CD4-positive, alpha-beta T cell treated with Interleukin-15 for 1 hour (primary cell): ENCODE measurements around the gene VGLL1.

Experiments
- DNase-seq: peaks from one replicate; pipeline ENCODE4 v3.0.0-alpha.2; 2020

The VGLL1 gene

DNA sequence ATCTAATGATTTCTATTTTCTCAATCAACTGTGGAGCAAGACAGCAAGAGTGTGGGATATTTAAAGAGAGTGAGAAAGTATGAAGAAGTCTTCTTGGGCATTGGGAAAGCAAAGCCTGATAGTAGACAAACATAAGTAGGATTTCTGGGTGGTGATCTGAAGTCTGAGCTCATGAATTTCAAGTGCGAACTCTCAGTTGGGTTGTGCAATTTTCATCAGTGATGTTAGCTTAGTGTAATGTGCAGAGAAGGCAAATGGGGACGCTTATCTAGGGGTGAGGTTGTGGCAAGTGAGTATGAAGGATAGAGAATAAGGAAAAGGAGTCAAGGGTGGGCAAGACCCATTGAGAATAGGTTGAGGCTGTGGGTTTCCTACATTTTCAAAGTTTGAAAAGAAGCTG is 23.7 kb downstream of the VGLL1 start:
- DNase-seq: no peak

DNA sequence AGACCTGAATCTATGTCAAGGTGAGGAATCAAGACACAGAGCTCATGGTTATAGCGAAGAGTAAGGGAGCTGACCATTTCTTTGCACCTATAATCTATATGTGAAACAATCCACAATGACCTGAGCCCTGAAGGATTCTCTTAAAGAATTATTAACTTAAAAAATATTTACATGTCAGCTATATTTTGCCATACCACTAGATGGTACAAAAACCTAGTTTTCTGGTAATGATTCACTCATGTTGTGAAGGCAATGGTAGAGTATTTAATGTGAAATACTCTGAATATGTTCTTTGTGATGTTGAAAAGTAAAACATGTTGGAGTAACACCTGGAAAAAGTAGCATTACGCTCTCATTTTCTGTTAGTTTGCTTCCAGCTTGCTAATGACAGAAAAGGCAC is 40.0 kb downstream of the VGLL1 start:
- no peak for DNase-seq

DNA sequence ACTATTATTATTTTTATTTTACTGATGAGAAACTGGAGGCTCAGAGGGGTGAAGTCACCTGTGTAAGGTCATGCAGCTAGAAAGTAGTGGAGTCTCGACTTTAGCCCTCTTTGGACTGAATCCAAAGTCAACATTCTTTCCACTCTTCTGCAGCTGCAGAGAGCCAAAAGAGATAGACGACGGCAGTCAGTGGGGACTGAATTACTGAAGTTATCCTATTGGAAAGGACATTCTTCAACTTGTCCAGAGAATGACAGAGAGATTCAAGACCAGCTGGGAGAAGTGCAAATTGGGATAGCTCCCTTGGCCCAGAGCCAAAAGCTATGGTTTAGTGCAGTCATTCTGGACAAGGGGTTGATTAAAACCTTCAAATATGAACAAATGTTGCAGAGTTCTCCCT is 42.5 kb downstream of the VGLL1 start:
- no peak for DNase-seq

DNA sequence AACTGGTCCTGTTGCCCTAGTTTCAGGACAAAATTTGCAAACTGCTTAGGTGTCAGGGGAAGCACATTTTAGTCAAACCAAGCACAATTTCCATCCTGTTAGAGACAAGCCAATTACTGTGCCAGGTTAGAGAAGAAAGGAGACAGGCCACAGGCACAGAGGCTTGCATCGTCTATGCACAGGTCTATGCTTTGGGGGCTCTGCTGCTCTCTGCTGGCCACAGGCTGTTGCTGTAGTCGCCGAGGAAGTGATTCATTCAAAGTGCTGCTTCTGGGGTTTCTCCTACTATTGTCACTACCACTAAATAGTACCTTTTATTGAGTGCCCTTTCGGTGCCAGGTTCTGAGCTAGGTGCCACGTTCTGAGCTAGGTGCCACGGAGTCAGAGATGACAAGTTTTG is 45.5 kb downstream of the VGLL1 start:
- peak; percentile 69 for DNase-seq

DNA sequence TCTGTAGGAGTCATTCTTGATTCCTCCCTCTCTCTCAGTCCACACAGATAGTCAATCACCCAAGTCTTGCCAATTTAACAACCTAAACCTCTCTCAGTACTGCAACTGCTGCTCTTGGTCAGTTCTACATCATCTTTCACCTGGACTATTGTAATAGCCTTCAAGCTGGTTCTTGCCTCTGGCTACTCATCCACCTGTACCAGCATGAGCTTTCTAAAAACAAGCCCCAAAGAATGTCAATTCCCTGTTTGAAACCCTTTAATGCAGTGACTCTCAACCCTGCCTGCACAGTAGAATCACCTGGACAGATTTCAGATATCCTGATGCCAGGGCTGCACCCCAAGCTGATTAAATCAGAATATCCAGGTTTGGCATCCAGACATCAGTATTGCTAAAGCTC is 48.3 kb downstream of the VGLL1 start:
- no peak for DNase-seq

DNA sequence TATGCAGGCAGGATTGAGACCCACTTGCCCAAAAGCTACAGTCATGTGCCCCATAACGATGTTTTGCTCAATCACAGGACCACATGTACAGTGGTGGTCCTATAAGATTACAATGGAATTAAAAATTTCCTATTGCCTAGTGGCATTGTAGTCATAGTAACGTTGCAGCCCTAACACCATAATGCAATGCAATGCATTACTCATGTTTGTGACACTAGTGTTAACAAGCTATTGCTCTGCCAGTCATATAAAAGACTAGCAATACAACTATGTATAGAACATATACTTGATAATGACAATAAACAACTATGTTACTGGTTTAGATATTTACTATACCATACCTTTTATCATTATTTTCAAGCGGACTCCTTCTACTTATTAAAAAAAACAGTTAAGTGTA is 50.6 kb downstream of the VGLL1 start:
- no peak for DNase-seq

DNA sequence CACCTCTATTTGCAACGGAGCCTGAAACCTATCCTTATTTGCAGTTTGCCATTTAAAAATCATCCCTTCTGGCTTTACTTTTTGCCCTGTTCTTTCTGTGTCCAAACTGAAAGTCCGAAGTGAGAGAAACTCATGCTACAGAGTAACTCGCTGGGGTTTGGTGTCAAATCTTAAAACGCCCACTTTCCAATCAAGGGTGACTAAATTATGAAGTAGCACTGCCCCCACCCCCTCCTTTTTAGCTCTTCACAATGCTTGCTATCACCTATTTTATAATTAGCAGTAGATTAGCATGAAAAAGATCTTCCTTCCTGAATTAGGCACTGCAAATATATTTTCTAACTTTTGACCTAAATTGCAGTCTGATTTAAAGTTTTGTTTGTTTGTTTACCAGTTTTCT is 52.5 kb downstream of the VGLL1 start:
- no peak for DNase-seq

DNA sequence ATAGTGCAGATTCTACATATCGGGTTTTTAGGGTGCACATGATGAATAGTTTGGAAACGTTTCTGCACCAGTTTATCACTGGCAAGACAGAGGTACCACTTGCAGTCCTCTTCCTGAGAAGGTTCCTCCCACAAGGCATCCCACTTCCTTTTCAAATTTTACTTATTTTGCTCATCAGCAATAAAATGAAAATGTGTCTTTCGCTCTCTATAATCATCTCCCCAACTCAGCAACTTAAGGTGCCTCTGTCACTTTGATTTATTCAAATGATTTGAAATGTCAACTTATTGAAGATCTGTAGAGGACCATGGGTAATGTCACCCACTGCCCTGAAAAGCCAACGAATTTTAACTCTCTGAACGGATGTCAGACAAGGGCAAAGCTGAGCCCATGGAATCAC is 53.2 kb downstream of the VGLL1 start:
- DNase-seq: no peak

DNA sequence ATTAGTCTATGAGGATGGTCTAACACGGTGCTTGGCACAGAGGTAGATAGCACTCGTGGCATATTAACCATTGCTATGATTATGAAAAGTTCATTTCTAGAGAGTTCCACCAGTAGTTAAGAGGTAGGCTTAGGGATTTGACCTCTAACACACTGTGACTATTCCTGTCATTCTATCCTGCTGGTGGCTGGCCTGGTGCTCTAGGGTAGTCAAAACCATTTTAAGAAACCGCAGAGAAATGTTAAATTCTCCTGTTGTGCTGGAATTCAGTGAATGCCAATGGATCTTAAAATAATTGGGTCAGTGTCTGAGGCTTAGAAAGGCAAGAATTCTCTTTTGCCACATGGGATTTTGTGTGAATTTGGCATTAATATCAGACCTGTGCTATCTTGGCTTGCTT is 53.9 kb downstream of the VGLL1 start:
- no peak for DNase-seq

DNA sequence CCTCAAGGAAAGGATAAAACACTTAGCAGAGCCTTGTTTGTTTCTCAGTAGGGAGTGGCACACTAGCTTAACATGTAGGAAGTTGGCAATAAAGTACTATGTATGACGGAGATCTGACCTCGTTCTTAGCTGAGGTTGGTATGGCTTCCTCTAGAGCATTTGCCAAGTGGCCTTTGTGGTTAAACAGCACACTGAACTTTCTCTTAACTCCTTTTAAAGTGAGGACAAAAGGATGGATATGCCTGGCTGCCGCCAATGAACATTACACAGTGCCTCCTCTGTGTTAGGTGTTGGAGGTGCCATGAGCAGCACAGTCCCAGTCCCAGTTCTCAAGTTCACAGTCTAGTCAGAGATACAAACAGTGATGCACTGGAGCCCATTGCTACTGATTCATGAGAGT is 54.4 kb downstream of the VGLL1 start:
- DNase-seq: peak; percentile 35

DNA sequence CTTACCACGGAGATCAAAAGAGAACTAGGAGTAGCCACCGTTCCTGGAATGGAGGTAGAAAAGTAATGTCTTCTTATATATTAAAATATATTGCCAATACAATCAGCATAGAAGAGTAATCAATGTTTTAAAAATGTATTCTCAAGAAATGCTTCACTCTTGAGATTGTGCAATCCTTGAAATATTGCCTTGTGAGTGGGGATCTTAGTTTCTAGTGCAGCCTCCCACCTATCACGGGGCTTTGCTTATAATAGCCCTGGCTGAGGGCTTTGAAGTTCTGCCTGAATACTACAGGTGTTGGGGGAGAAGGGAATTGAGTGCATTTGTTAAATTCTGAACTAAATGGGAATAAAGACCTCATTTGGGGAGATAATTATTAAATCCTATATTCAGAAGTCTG is 55.5 kb downstream of the VGLL1 start:
- DNase-seq: no peak

DNA sequence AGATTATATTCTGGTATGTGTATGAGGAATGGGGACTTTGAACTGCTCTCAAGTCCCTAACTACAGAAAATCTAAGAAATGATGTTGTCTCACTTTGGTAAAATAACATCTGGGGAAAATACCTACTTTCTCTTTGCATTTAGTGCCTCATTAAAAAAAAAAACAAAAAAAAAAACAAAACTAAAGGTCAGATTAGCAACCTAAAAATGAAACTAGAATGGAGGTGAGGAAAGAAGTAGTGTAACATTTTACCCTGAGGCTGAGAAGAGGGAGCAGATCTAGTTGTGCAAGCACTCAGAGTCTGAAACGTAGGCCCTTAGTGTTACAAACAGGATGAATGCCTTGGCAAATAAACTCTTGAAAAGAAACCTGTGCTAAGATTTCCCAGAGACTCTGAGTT is 56.0 kb downstream of the VGLL1 start:
- no peak for DNase-seq

DNA sequence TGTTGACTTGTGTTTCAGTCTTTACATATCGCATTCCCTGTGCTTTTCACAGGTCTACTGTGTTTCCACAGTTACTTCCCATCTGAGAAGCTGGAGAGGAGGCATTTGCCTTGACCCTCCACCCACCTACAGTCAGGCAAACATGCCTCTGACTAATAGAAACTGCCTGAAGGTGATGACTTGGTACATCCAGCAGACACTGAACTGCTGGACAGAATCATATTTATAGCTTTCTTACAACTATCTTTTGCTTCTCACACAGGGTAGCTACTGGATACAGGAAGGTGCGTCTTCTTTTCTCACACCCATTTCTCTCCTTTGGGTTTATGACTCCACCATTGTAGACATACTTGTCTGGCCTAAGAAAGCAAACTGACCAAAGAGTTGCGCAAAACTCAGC is 58.0 kb downstream of the VGLL1 start:
- no peak for DNase-seq

DNA sequence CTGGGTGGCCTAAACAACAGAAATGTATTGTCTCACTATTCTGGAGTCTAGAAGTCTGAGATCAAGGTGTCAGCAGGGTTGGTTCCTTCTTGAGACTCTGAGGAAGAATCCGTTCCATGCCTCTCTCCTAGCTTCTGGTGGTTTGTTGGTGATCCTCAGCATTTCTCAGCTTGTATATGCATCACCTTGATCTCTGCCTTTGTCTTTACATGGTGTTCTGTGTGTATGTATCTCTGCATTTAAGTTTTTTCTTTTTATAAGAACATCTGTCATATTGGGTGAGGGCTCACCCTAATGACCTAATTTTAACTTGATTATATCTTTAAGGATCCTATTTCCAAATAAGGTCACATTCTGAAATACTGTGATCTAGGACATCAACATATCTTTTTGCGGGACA is 65.3 kb downstream of the VGLL1 start:
- DNase-seq: no peak

DNA sequence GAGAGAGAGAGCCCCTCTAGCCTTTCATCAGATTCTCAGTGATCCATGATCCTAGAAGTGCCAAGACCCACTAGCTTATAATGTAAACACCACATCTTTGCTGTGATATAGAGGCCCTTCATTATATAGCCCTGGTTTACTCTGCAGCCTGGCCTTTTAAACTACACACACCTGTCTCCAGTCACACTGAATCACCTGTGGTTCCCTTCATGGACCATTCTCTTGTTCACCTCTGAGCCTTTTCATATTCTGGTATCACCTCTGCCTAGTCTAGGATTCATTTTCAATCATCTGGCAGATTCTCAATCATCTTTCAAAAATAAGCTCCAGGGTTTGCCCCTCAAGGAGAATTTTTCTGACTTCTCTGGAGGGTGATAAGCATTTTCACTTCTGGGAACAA is 65.9 kb downstream of the VGLL1 start:
- DNase-seq: no peak

DNA sequence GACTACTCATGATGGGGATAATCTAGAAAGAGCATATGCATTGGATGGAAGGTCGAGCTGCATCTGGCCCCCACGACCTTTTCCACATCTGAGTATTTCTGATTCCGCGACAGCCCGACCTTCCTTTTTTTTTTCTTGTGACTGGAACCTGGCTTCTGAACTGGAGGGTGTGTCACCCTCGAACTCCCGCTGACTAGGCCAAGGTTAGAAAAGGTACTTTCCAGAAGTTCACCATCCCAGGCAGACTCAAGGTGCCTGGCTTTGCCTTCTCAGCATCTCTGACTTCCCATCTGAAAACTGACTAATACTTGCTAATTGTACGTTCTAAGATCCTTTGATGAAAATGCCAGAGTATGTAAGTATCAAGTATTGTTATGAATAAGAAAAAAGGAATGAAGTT is 66.6 kb downstream of the VGLL1 start:
- DNase-seq: no peak

DNA sequence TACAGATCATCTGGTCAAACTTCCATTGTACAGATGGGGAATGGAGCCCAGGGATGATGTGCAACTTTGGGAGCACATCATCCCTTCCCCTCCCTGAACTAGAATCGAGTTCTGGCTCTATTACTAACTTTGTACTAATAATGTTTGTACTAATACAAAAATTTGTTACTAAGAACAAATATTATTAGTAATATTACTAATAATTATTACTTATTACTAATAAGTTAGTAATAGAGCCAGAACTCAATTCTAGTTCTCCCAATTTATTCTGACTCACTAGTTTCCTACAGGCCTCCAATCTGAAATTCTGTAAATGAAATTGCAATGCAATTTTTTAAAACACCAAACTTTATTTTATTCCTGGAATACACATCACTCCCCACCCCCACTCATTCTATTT is 68.0 kb downstream of the VGLL1 start:
- no peak for DNase-seq
